HG03521 (cell line): Measurements from ENCODE around the gene VPS13D.

Experiments used
- ATAC-seq: cut with Tn5 transposase; IDR thresholded peaks from one replicate; pipeline ENCODE4 v1.9.1; 2021; ENCODE audit warnings: mild to moderate bottlenecking, moderate library complexity; ENCODE audit not compliant: unreplicated experiment

The VPS13D gene

DNA sequence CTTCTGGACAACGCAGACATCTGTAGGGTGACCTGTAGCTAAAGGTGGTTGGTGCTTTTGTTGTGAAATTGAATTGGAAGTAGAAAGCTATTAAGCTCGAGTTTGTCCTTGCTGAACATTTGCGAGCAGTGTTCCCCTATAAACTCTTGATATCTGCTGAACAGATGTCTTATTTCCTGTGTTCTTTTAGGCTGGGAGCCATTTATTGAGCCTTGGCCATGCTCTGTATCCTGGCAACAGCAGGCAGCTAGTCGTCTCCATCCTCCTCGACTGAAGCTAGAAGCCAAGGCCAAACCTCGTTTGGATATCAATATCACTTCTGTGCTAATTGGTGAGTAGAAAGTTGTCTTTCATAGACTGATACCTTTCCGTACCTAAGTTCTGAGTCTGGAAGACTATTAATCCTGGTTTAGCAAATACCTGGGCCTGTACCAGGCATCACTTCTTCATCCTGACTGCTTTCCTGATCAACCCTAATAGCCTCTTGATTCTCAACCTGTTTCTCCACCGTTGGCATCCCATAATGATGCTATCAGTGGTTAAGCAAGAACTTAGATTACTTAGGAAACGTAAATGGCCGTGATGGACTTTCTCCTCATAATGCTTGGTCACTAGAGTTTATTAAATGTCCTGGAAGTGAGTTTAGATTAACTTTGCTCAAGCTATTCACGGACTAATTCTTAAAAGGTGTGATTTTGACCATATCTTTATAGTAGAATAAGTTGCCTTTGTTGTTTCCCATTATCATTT, 103.4 kb downstream of the VPS13D start:
- ATAC-seq = no peak

DNA sequence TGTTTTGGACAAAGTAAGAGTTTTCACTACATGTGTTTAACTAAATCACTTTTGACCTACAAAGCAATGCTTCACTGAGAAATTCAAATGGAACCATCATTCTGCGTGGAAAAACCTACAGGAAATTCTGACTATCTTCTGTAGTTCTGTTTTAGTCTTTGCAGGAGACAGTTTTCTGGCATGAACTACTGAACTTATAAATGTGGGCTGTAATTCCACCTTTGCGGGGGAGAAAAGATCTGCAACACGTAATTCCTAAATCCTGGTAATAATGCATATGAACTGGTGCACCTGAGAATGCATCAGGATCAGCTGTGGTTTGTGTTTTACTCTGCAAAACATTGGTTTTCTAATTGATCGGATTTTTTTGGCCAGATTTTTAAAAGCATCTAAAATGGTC, 106.0 kb downstream of the VPS13D start:
- ATAC-seq = no peak

DNA sequence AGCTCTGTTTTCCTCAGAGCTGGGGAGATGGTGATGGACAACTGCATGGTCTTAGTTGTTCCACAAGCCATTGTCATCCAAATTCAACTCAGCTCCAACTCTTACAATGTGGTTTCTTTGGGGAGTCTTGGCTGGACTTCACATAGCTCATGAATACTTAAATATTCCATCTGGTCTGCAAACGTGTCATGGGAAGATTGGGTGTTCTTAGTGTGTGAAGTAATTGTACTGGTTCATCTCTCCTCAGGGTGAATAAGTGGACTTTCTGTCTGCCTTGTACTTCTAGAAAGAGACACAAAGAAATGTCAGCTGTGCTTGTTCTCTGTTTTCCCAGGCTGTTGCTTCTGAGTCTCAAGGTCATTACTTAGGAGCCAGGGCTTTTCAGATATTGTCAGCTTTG, 106.6 kb downstream of the VPS13D start:
- no peak for ATAC-seq

DNA sequence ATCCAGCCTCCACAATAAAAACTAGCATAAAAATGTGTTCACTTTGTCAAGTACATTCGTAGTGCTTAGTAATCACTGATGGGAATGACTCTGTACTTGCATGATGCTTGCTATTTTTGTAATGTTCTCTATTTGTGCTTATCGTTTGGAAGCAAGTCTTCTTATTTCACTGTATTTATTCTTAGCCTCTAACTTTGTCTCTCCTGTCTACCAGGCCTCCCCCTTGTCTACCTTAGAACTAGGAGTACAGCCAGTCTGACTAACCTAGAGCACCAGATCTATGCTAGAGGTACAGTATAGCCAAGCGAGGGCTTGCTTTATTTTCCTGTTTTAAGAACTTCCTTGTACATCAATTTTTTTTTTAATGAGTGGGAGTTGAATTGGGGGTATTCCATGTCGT, 108.2 kb downstream of the VPS13D start:
- ATAC-seq = no peak

DNA sequence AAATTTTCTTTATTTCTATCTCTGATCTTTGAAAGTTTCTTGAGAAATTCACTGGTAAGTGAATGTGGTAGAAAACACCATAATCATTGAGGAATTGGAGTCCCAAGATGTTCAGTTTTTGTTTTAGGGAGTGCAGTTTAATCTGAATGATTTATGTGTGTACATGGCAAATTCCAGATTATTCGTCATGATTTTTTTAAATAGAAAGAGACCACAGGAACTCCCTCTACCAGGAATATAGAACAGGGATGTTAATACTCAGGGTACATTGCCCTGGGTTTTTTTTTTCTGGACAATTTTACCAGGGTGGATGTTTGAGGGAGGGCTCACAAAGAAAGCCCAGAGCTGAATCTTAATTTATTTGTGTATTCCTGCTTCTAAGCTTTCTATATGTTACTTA, 109.0 kb downstream of the VPS13D start:
- no peak for ATAC-seq

DNA sequence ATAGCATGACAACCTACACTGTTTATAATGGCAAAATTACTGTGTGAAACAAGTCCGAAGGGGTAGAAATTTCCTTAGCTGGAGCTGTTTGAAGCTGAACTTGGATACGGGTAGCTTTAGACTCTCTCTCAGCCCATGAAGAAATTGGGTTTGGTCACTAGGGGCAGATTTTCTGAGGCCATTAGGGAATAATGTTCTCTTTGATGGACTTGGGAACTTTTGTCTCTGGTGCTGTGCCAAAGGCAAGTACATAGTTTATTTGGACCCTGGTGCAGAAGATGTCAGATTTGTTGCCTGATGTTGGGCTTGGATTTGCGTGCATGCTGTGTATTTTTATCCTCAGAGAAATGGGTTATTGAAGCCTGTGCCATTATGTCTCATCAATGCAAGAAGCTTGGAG, 109.6 kb downstream of the VPS13D start:
- ATAC-seq = no peak

DNA sequence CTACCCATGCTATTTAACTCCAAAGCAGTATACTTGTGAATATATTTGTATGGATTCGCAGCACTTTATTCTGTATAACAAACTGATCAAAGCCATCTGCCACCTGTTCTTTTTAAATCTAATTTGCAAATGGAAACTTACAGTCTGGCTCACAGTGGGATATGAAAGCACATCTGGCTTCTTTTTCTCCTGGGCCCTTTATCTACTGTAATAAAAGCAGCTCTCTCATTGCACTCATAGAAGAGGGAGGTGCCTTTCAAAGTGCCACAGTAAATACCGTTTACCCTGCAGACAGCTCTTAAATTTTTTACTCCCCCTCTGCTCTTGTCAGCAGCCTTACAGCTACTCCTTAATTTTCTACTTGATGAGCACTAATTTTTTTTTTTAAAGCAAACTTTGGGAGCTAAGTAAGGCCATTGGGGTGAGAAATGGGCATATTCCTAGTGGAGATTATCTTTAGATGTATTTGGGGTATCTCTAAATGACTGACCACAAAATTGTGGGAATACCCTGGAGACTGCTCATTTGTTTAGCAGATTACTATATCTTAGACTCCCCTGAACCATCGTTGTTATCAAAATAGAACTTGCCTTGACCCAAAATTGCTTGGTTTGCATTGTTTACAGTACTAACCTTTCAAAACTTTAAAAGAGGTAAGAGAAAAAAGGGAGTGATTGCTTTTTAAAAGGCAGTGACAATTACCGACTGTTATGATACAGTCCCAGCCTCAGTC, 110.1 kb downstream of the VPS13D start:
- ATAC-seq = no peak

DNA sequence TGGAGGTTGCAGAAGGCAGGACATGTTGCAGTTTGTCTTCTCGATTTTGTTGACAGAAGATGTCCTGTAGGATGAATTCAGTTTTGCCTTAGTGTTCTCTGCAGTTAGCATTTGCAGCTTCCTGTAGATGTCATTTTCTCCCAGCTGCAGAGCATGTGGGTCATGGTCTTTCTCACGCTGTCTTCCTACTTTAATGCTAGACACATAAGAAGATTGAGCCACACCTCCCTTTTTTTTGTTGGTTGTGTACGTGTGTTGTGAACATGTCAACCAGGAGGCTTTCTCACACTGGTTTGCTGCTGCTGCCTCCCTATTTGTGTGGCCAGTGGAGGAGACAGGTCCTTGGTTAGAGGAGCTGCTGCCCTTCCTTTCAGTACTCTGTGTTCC, 110.7 kb downstream of the VPS13D start:
- ATAC-seq = no peak

DNA sequence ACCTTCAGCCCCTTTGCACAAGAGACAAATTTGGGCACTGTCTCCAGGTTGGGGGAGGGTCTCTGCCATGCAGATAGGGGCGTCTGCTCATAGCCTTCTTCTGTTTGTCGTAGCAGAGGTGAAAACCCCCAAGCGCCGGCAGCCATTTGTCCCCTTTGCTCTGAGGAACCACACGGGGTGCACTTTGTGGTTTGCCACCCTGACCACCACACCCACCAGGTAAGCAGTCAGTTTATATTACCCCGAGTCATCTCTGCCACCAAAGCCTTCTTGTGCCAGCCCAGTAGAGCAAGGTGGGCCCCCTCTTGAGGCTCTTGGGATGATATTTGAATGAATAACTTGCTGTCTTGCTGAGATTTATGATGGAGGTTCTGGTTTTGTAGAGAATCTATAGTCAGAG, 111.8 kb downstream of the VPS13D start:
- ATAC-seq = no peak

DNA sequence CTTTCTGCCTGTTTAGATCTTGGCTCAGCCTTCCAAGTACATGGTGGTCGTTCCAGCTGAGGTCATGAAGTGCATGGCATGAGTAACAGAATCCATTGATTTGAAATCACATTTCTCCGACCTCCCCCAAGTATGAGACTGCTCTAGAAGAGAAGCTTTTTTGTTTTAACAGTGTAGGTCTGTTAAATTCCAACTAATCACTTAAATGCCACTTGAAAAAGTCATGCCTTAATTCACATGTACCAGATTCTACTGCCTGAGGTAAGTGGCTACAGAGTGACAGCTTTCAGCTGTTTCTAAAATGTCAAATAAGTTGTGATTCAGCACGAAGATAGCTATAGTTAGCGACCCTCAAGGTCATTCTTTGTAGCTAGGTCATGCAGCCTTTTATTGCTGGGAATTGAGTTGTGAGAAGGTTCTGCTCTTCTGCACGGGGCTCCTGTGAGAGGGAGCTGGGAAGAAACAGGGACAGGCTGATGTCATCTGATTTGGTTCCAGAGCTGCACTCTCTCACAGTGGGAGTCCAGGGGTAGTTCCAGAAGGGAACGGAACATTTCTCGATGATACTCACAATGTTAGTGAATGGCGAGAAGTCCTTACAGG, 112.7 kb downstream of the VPS13D start:
- ATAC-seq = no peak

DNA sequence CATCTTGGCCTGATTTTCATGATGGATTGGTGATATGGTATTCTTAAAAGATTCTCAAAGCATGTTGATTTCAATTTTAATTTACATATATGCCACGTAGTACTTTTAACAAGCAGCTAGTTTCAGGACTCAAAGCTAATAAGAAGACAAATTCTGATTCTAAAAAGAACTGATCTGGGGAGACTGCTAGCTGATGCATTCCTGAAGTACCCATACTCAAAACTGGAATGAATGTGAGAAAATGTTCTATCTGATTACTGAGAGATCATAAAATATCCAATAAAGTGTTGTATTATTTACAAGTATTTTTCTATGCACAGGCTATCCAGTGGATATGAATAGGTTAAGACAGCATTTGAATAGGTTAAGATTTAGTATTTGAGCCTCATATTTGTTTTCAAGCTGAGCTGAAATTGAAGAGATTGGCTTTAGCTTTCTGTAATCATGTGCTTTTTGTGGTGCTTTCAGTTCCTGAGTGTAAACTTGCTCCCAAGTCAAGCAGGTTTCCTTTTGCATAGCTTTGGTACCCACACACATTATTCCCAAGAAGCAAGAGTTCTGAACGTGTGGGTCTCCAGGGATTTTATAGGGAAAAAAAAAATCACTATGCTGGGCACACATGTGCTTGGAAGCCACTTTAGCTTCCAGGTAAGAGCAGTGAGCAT, 114.1 kb downstream of the VPS13D start:
- no peak for ATAC-seq

DNA sequence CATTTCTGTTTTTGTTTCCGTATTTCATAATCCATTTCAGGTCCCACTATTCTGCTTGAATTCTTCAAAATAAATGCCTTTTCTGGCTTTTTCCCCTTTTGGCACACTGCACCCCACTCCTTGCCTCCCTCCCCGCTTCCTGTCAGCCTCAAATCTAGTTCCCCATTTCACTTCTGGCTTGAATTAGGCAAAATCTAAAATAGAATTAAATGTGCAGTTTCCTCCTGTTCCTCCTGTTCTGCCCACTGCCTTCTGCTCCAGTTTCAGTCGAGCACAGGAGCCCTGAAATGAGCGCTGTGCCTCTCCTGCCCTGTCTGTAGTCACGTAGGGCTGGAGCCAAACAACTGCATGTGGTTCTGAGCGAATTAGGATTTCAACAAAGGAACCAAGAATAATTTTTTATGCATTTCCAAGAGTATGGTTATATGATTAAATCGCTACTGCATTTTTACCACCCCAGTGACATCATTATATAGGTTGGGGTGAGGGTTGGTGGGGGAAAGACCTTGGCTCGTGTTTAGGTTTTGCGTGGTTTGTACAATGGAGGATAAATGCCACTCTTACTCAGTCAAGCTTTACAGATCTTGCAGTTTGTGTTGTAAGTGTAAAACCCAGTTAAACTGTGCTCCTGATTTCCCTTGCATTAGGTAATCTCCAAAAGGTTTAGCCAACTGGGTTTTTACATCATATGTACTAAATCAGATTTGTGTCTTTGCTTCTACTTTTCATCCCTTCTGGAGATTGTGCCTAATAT, 114.9 kb downstream of the VPS13D start:
- no peak for ATAC-seq

DNA sequence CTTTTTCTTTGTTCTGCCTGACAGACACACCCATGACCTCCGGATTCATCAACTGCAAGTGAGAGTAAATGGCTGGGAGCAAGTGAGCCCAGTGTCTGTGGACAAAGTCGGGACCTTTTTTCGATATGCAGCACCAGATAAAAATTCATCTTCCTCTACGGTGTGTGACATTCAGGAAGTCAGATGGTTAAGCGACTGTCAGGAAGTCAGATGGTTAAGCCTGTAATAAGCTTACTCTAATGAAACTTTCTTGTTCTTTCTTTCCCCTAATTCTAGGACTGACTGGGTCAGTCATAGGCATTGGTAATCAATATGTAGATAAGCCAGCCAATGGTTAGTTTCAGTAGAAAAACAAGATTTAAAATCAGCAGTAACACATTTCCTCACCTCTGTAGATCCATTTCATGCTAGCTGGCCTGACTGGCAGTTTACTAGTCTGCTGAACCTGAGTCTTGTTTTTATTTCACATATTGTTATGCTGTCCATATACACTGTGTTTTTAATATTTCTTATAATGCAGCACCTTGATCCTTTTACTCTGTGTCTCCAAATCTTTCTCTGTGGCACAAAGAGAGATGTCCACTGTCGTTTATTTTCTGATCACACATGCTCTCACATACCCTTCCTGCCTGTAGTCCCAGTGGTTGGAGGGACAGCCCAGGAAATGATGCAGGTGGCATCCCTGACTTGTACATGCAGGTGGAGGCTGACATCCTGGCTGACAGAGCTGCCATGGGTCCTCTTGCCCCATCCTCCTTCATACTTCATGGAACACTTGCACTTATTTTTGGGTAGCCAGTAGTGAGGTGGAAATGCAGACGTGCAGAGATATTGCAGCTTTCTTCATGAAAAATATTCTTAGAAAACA, 115.8 kb downstream of the VPS13D start:
- no peak for ATAC-seq

DNA sequence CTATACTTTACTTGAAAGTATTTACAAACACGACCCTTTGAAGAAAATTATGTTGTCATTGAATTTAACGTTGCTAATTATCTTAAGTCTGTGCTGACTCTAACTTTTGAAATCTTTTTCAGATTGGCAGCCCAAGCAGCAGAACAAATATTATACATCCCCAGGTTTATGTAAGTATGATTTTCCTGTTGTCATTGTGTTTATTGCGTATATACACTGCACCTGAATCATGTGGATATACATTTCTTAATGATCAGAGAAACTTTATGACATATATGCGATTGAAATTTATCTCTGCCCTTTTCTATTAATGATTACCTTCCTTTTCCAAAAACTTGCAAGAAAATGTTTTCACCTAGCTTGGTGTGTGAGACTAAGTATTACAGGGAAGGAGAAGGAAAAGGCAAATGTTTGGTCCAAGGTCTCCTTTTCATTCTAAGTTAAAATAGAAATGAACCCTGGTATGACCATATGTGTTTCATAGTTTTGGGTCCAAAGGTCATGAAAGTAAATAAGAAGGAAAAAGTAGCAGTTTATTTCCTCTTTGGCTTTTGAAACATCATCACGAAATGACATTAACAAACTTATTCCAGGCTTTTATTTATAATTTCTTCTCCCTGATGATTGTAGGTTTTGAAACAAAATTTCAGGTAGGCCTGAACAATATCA, 116.8 kb downstream of the VPS13D start:
- no peak for ATAC-seq

DNA sequence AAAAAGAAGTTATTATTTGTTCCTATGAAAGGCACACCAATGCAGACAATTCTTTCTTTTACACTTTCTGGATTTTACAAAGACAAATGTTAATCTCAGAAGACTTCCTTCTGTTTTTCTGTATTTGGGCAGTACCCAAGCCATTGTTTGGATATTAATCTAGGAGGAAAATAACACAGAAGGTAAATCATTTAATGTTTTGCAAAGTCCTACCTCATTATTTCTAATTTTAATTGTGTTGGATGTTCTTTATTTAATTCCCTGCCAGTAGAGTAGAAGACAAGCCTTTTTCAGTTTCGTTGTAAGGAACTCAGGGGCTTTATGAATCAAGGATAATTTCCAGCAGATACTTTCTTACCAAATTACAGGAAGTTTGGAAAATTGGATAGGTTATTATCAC, 118.3 kb downstream of the VPS13D start:
- ATAC-seq = no peak

DNA sequence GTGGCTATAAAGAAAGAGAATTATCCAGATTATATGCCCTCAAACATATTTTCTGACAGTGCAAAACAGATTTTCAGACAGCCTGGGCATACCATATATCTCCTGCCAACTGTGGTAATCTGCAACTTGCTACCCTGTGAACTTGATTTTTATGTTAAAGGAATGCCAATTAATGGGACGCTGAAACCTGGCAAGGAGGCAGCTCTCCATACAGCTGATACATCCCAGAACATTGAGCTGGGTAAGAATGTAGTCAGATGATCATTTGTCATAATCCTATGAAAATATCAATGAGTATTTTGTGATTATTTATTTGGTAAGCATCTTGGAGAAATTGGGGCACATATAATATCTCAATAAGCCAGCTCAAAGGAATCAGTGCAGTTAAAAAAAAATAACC, 124.2 kb downstream of the VPS13D start:
- no peak for ATAC-seq

DNA sequence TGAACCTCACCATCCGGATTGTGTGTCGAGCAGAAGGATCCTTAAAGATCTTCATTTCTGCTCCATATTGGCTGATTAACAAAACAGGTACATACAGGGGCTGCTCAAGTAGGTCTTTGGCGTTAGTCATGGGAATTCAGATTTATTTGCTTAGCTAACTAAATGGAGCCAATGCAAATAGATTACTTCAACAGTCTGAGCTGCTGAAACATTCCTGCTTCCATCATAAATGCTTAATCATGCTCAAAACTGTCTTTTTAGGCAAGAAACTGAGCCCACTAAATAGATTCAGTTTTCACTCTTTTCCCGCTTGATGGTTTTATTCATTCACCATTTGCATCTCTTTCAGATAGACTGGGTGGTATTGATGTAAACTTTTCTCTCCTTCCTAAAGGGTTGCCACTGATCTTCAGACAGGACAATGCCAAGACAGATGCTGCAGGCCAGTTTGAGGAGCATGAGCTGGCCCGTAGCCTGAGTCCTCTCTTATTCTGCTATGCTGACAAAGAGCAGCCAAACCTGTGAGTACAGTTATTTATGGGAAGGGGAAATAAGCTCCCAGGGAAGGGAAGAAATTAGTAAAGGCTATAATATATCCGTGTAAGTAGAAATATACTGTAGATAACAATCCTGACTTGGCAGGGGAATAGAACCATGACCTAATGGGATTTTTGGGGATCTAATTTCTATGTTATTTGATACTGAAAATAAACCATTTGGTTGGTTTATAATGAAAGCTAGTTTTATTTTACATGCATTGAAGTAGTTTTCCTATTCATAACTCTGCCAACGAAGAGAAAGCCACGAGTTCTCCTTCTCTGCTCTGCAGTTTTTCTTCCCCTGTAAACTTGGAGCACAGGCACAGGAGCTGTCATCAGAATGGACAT, 126.4 kb downstream of the VPS13D start:
- ATAC-seq = no peak

DNA sequence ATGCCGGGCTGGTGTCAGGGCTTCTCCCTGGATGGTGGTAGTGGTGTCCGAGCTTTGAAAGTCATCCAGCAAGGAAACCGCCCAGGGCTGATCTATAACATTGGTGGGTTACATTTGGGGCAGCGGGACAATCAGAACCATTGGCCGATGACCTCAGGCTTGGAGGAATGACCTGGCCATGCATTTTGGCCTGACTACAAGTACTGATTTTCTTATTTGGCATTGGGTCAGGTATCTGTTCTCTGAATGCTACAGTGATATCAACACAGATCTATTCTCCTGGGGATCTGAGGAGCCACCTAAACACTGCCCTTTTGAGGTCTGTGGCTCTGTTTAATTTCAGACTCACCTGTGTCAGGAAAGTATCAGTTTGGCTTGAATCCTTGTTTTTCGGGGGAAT, 128.7 kb downstream of the VPS13D start:
- ATAC-seq = no peak
